ENCODE data around the gene OR4M2.
"Not testable (repeated sequence)": the region's sequence is repeated elsewhere in the genome, so short reads cannot be mapped to it uniquely, and the experiment has no call there.

OR4M2 gene

GRCh38 chr15:22080227-22080626 lies at the start of gene OR4M2:
Gene OR4M2, plus strand, starts transcription at chr15:22080527. Its CDS starts 98 bp downstream, at chr15:22080625.
- DNase-seq (ENCODE audit: low read depth in 2 of 2): not testable (repeated sequence)

GRCh38 chr15:22069267-22069666 lies 11.1 kb upstream of the OR4M2 start:
- not testable (repeated sequence) for DNase-seq (ENCODE audit: low read depth in 2 of 2)

GRCh38 chr15:22081386-22081785 lies 1.1 kb downstream of the OR4M2 start:
- DNase-seq (ENCODE audit: low read depth in 2 of 2): not testable (repeated sequence)

- DNase-seq (ENCODE audit: low read depth in 2 of 2): not testable (repeated sequence)
Measured at GRCh38 chr15:22098616-22099253, 18.4 kb downstream of the OR4M2 start.

GRCh38 chr15:22099289-22099891 lies 19.1 kb downstream of the OR4M2 start:
- DNase-seq (ENCODE audit: low read depth in 2 of 2): not testable (repeated sequence)

- not testable (repeated sequence) for DNase-seq (ENCODE audit: low read depth in 2 of 2)
Measured at GRCh38 chr15:22122033-22122432, 41.7 kb downstream of the OR4M2 start.

All from stimulated activated CD4-positive, alpha-beta T cell treated with anti-CD3 and anti-CD28 coated beads, Interleukin-1b, Interleukin-23, amount 100 ng/mL, for 1 hour (primary cell).